Effector memory CD8-positive, alpha-beta T cell (primary cell): ENCODE data around the gene GSK3A.

Experiments used
- ATAC-seq: fragments of 150-1000 bp; cut with Tn5 transposase; replicated peaks from 2 replicates; pipeline ENCODE4 v1.10.0; 2021; ENCODE audit warnings: mild to moderate bottlenecking, moderate library complexity
- DNase-seq, 3 experiments: peaks; one replicate each; pipeline ENCODE4 v3.0.0; 2021
- H3K27ac Mint-ChIP-seq, 2 donors: one replicate each; pipeline ENCODE4 v1.8.0; 2022; ENCODE audit warnings: mild to moderate bottlenecking in 2 of 2, mixed read lengths in 2 of 2, moderate library complexity in 2 of 2
- H3K27me3 Mint-ChIP-seq, 2 donors: one replicate each; pipeline ENCODE4 v1.8.0; 2022; ENCODE audit warnings: mixed read lengths in 2 of 2
- H3K36me3 Mint-ChIP-seq: one replicate; pipeline ENCODE4 v1.8.0; 2022; ENCODE audit warnings: mild to moderate bottlenecking, moderate library complexity, mixed read lengths; ENCODE audit not compliant: insufficient read depth
- H3K4me1 Mint-ChIP-seq, 2 donors: one replicate each; pipeline ENCODE4 v1.8.0; 2022; ENCODE audit warnings: low read depth in 2 of 2, mixed read lengths in 2 of 2
- H3K4me3 Mint-ChIP-seq, 2 donors: one replicate each; pipeline ENCODE4 v1.8.0; 2022; ENCODE audit warnings: mild to moderate bottlenecking in 2 of 2, mixed read lengths in 2 of 2, moderate library complexity in 2 of 2
- H3K9me3 Mint-ChIP-seq, 2 donors: one replicate each; pipeline ENCODE4 v1.8.0; 2022; ENCODE audit warnings: mixed read lengths in 2 of 2

The GSK3A gene

GRCh38 chr19:42277821-42278451, 35.5 kb upstream of the GSK3A start:
- H3K4me1 Mint-ChIP-seq = peaks cover 41 to 49% of the 10 kb centered on the region in 2 donors

GRCh38 chr19:42276821-42277220, 34.4 kb upstream of the GSK3A start:
- Mint-ChIP-seq H3K36me3 (peaks cover 46% of the 10 kb centered on the region), H3K27ac (peak overlapping the region in 1 of 2 donors; percentile 46), H3K27me3 (no peaks in the 10 kb centered on the region), H3K9me3 (no peaks in the 10 kb centered on the region), H3K4me3 (no peak overlapping the region), H3K4me1 (peaks cover 35 to 42% of the 10 kb centered on the region in 2 donors)
- DNase-seq (no peak), ATAC-seq (no peak)

More at GRCh38 chr19:42277821-42278451, 35.5 kb upstream of the GSK3A start:
- H3K36me3 Mint-ChIP-seq = peaks cover 39% of the 10 kb centered on the region
- H3K9me3 Mint-ChIP-seq = no peaks in the 10 kb centered on the region
- H3K27ac Mint-ChIP-seq = peak overlapping the region; percentile 49 to 89
- DNase-seq (no peak), ATAC-seq (no peak)
- no peaks in the 10 kb centered on the region for H3K27me3 Mint-ChIP-seq
- H3K4me3 Mint-ChIP-seq = no peak overlapping the region

- peak overlapping the region in 1 of 2 donors; percentile 3 for H3K27ac Mint-ChIP-seq
- H3K4me3 Mint-ChIP-seq = peak overlapping the region; percentile 5 to 48
Measured at GRCh38 chr19:42276284-42276683, 33.9 kb upstream of the GSK3A start.

GRCh38 chr19:42275517-42275916, 33.1 kb upstream of the GSK3A start:
- peak overlapping the region; percentile 66 to 76 for H3K27ac Mint-ChIP-seq
- no peak overlapping the region for H3K4me3 Mint-ChIP-seq
- H3K9me3 Mint-ChIP-seq = no peaks in the 10 kb centered on the region
- H3K4me1 Mint-ChIP-seq = peaks cover 41 to 44% of the 10 kb centered on the region in 2 donors
- no peak for ATAC-seq
- DNase-seq = no peak
- peaks cover 47% of the 10 kb centered on the region for H3K36me3 Mint-ChIP-seq
- no peaks in the 10 kb centered on the region for H3K27me3 Mint-ChIP-seq

More at GRCh38 chr19:42276284-42276683, 33.9 kb upstream of the GSK3A start:
- Mint-ChIP-seq H3K27me3 (no peaks in the 10 kb centered on the region), H3K9me3 (no peaks in the 10 kb centered on the region), H3K4me1 (peaks cover 37 to 42% of the 10 kb centered on the region in 2 donors), H3K36me3 (peaks cover 50% of the 10 kb centered on the region)
- DNase-seq = no peak
- ATAC-seq = no peak

GRCh38 chr19:42275103-42275502, 32.7 kb upstream of the GSK3A start:
- Mint-ChIP-seq H3K27ac (peak overlapping the region; percentile 31 to 76), H3K4me3 (peak overlapping the region in 1 of 2 donors; percentile 22), H3K27me3 (no peaks in the 10 kb centered on the region), H3K36me3 (peaks cover 47% of the 10 kb centered on the region), H3K4me1 (peaks cover 44 to 45% of the 10 kb centered on the region in 2 donors), H3K9me3 (no peaks in the 10 kb centered on the region)
- ATAC-seq (no peak), DNase-seq (no peak)

GRCh38 chr19:42274065-42274682, 31.8 kb upstream of the GSK3A start:
- Mint-ChIP-seq H3K4me1 (peaks cover 38 to 46% of the 10 kb centered on the region in 2 donors), H3K27me3 (no peaks in the 10 kb centered on the region), H3K36me3 (peaks cover 43% of the 10 kb centered on the region), H3K9me3 (no peaks in the 10 kb centered on the region), H3K27ac (no peak overlapping the region), H3K4me3 (no peak overlapping the region)
- DNase-seq (no peak), ATAC-seq (no peak)

GRCh38 chr19:42273407-42274064, 31.1 kb upstream of the GSK3A start:
- H3K27ac Mint-ChIP-seq = peak overlapping the region in 1 of 2 donors; percentile 53
- no peak for DNase-seq
- no peaks in the 10 kb centered on the region for H3K9me3 Mint-ChIP-seq
- no peak for ATAC-seq
- peaks cover 32 to 41% of the 10 kb centered on the region in 2 donors for H3K4me1 Mint-ChIP-seq
- peaks cover 40% of the 10 kb centered on the region for H3K36me3 Mint-ChIP-seq
- peak overlapping the region in 1 of 2 donors; percentile 13 for H3K4me3 Mint-ChIP-seq
- no peaks in the 10 kb centered on the region for H3K27me3 Mint-ChIP-seq

- Mint-ChIP-seq H3K27me3 (no peaks in the 10 kb centered on the region), H3K36me3 (peaks cover 38% of the 10 kb centered on the region), H3K4me1 (peaks cover 28 to 37% of the 10 kb centered on the region in 2 donors), H3K9me3 (no peaks in the 10 kb centered on the region), H3K27ac (peak overlapping the region in 1 of 2 donors; percentile 53), H3K4me3 (no peak overlapping the region)
- ATAC-seq (no peak), DNase-seq (no peak)
Measured at GRCh38 chr19:42272989-42273406, 30.6 kb upstream of the GSK3A start.

GRCh38 chr19:42272535-42272897, 30.1 kb upstream of the GSK3A start:
- Mint-ChIP-seq H3K4me3 (no peak overlapping the region), H3K36me3 (peaks cover 38% of the 10 kb centered on the region), H3K4me1 (peaks cover 33 to 40% of the 10 kb centered on the region in 2 donors), H3K27me3 (no peaks in the 10 kb centered on the region), H3K27ac (no peak overlapping the region), H3K9me3 (no peaks in the 10 kb centered on the region)
- ATAC-seq = no peak
- no peak for DNase-seq

GRCh38 chr19:42271861-42272534, 29.6 kb upstream of the GSK3A start:
- no peaks in the 10 kb centered on the region for H3K9me3 Mint-ChIP-seq
- DNase-seq (no peak), ATAC-seq (no peak)
- H3K4me1 Mint-ChIP-seq = peaks cover 34 to 42% of the 10 kb centered on the region in 2 donors
- no peak overlapping the region for H3K4me3 Mint-ChIP-seq
- no peaks in the 10 kb centered on the region for H3K27me3 Mint-ChIP-seq
- H3K27ac Mint-ChIP-seq = no peak overlapping the region
- peaks cover 34% of the 10 kb centered on the region for H3K36me3 Mint-ChIP-seq

- DNase-seq = no peak
- ATAC-seq = no peak
- Mint-ChIP-seq H3K4me1 (peaks cover 30 to 38% of the 10 kb centered on the region in 2 donors), H3K27me3 (no peaks in the 10 kb centered on the region), H3K9me3 (no peaks in the 10 kb centered on the region), H3K36me3 (peaks cover 34% of the 10 kb centered on the region), H3K27ac (no peak overlapping the region), H3K4me3 (no peak overlapping the region)
Measured at GRCh38 chr19:42271045-42271419, 28.6 kb upstream of the GSK3A start.

- no peaks in the 10 kb centered on the region for H3K9me3 Mint-ChIP-seq
- DNase-seq = peak; percentile 68 to 73 (median 73)
- peak; percentile 23 for ATAC-seq
- H3K4me3 Mint-ChIP-seq = no peak overlapping the region
- H3K36me3 Mint-ChIP-seq = peaks cover 32% of the 10 kb centered on the region
- H3K4me1 Mint-ChIP-seq = peaks cover 26 to 34% of the 10 kb centered on the region in 2 donors
- no peaks in the 10 kb centered on the region for H3K27me3 Mint-ChIP-seq
- no peak overlapping the region for H3K27ac Mint-ChIP-seq
Measured at GRCh38 chr19:42270346-42271044, 28.1 kb upstream of the GSK3A start.
